Esophagus squamous epithelium (tissue), 4 donors: ENCODE results near the gene RUFY1.

Experiments
- POLR2A ChIP-seq, 4 donors: fragments of 450-650 bp; IDR thresholded peaks; one replicate each; pipeline ENCODE4 v1.6.1; 2017; ENCODE audit warnings: antibody characterized with exemption in 4 of 4, mild to moderate bottlenecking in 4 of 4, moderate library complexity in 3 of 4
- TF ChIP-seq, protein P1 (sequence below), 6 experiments: fragments of 450-650 bp in 4 of 6; fragments of 200-600 bp in 2 of 6; sonication (generic) in 2 of 6; IDR thresholded peaks; one replicate each; pipeline ENCODE4 v1.5.1; 2016 to 2019; ENCODE audit warnings: antibody characterized with exemption in 6 of 6, mild to moderate bottlenecking in 4 of 6, moderate library complexity in 4 of 6

- TF ChIP-seq, protein P1, sequence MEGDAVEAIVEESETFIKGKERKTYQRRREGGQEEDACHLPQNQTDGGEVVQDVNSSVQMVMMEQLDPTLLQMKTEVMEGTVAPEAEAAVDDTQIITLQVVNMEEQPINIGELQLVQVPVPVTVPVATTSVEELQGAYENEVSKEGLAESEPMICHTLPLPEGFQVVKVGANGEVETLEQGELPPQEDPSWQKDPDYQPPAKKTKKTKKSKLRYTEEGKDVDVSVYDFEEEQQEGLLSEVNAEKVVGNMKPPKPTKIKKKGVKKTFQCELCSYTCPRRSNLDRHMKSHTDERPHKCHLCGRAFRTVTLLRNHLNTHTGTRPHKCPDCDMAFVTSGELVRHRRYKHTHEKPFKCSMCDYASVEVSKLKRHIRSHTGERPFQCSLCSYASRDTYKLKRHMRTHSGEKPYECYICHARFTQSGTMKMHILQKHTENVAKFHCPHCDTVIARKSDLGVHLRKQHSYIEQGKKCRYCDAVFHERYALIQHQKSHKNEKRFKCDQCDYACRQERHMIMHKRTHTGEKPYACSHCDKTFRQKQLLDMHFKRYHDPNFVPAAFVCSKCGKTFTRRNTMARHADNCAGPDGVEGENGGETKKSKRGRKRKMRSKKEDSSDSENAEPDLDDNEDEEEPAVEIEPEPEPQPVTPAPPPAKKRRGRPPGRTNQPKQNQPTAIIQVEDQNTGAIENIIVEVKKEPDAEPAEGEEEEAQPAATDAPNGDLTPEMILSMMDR (IDR thresholded peaks at IDR 0.05) = no peak
- TF ChIP-seq POLR2A (IDR thresholded peaks at IDR 0.05) = no peak
These were observed 35.6 kb downstream of the RUFY1 start for GRCh38 chr5:179585941-179586401.
